NT2/D1 (cell line): ENCODE measurements around the gene CEACAM16.

Source experiments
- SUZ12 ChIP-seq: IDR thresholded peaks from 2 replicates; pipeline ENCODE4 v1.6.1; 2011; ENCODE audit not compliant: insufficient read length, insufficient read depth; ENCODE audit errors: extremely low read depth
- YY1 ChIP-seq: IDR thresholded peaks from 2 replicates; pipeline ENCODE4 v1.6.1; 2011; ENCODE audit not compliant: insufficient read length, insufficient read depth

DNA sequence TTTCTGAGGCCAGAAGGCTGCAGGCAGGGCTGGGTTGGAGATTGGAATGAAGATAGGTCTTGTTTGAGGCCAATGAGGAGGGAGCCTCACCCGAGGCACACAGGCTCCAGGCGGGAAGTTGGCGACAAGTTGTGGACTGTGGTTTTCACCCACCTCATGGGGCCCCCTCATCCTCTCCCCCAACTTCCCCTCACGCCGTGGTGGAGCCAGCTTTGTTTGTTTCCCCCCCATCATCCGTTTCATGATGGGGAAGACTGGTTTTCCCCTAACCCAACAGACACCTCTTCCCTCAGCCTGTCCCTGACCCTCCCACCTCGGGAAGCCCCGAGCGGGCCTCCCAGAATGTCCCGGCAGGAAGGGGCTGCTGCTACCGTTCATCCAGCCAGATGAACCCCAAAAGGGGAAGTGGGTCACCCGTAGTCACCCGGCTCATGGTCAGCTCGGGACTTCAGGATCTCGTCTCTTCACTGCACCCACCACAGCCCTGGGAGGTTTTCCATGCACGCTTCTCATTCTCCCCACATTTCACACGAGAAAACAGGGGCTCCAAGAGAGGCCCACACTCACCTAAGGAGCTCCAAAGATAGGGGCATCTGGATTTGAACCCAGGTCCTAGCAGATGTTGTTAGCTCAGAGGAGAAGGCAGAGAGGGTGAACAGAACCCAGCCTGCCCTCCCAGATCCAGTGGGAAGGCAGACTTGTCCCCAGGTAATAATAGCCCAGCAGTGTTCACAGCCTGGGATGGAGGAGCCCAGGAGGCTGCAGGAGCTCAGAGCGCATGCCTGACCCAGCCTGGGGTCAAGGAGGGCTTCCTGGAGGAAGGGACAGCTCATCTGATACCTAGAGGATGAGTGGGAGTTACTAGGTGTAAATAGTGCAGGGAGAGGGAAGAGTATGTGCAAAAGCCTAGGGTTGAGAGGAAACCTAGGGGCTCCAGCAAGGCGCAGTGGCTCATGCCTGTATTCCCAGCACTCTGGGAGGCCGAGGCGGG lies 23.5 kb downstream of the CEACAM16 start:
- TF ChIP-seq YY1 (no peak), SUZ12 (no peak)
